GM21619 (cell line): ENCODE data around the gene MAPK9.
A peak's percentile ranks its signal among the peaks of the same experiment; 100 is the strongest.

Experiments
- ATAC-seq: cut with Tn5 transposase; IDR thresholded peaks from one replicate; pipeline ENCODE4 v1.9.1; 2021; ENCODE audit not compliant: unreplicated experiment

MAPK9 gene

DNA sequence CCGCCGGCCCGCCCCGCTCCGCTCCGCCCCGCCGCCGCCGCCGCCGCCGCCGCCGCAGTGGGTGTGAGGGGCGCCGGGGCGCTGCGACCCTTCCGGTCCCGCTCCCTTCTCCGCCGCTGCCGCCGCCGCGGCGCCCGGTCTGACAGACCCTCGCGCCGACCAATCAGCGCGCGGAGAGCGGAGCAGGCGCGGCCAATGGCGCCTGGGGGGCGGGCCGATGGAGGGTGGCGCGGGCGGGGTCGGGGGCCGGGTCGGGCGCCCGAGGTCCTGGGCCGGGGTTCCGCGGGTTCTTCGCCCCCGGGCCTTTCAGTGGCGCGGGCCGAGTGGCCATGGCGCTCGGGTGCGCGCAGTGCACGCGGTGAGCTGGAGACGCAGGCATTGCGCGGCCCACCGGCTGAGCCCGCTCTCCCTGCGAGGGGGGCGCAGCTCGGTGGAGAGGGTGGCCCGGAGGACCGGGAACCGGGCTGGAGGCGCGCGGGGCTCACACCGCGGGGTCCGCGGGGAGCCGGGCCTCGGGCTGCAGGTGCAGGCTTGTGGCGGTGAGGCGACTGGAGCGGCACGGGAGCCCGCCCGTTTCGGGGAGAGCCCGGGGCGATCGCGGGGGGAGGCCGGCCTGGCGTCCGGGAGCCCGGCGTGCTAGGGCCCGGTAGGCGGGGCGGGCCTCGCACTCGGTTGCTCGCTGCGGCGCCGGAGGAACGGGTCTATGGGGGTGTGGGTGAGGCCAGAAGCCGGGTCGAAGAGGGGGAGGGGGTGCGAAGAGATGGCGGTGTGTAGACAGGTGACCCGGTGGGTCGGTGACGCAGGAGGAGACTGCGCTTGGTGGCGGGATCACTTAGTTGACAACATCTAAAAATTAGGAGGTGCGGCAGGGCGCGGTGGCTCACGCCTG is at the start of gene MAPK9:
Gene MAPK9 (minus strand): TSS at position 141 of the 889 bp plus-strand sequence. CDS start 11,522 bp downstream, outside the sequence.
- peak; percentile 76 for ATAC-seq

DNA sequence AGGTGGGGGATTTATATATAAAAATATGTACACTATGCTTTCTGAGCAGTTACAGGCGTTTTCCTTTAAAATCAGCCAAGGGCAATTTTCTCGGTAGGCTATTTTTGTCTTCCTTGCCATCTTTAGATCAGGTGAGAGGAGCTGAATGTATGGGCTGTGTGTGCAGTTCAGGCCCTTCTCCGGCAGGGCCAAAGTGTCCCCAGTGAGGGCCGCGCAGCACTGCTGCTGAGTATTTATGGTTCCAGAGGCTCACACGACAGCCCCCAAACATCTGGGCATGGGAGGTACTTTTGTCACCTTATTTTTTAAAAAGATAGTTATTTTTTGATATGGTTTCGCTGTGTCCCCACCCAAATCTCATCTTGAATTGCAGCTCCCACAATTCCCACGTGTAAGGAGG is 49.7 kb upstream of the MAPK9 start:
- ATAC-seq: no peak

DNA sequence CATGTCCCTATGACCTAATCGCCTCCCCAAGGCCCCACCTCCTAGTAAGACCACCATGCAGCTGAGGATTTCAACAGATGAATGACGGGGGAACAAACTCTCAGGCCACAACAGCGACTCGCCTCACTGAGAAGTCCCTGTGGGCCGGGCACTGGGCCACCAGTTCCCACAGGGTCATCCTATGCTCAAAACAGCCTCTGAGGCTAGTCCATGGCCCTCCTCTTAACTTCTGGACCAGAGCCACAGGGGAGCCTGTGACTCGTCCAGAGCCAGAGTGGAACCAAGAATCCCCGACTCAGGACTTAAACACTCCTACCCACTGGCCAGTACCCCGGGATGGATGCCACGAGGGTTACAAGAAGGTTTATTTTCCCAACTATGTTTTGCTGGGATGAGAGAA is 49.0 kb upstream of the MAPK9 start:
- ATAC-seq: no peak

DNA sequence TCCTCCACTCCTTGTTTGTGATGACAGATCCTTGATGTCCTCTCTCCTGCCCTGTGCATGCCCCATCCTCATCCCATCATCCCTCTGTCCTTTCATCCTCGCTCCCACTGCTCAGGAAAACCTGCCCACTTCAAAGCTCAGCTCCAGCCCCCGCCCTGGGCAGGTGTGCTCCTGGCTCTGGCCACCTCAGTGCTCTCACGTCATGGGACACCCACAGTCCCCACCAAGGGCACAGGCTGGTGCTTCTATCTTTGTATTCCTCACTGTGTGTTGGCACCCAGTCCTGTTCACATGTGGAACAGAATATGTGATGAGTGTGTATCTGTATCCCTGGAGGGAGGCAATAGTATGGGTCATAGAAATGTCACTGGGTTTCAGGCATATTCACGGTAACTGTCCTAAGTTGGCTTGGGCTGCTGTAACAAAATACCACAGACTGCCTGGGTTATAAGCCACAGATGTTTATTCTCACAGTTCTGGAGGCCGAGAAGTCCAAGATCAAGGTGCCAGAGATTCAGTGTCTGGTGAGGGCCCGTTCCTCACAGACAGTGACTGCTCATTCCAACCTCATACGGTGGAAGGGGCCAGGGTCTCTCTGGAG is 47.8 kb upstream of the MAPK9 start:
- ATAC-seq: no peak

DNA sequence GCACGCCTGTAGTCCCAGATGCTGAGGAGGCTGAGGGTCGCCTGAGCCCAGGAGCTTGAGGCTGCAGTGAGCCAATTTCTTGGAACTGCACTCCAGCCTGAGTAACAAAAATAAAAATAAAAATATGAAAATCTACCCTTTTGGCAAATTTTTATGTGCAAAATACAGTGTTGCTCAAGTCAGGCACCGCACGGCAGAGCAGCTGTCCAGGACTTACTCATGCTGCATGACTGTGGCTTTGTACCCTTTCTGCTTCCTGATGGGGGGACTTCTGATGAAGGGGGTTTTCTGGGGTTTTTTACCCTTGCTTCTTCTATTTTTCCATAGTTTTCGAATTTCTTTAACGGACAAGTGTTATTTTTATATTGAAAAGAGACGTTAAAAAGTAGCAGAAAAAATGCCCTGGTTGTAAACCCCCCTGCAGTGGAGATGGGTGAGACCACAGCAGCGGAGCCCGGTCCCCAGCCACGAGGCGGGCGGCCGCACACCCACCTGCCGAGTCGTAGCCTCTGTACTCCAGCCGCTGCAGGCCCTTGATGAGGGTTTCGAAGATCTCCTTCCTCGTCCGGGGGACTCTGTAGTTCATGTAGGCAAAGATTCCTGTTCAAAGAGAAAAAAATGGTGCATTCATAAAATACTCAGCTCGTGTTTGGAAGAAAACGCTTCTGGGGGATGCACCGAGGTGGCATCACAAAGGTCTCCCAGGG is 46.3 kb upstream of the MAPK9 start:
- no peak for ATAC-seq

DNA sequence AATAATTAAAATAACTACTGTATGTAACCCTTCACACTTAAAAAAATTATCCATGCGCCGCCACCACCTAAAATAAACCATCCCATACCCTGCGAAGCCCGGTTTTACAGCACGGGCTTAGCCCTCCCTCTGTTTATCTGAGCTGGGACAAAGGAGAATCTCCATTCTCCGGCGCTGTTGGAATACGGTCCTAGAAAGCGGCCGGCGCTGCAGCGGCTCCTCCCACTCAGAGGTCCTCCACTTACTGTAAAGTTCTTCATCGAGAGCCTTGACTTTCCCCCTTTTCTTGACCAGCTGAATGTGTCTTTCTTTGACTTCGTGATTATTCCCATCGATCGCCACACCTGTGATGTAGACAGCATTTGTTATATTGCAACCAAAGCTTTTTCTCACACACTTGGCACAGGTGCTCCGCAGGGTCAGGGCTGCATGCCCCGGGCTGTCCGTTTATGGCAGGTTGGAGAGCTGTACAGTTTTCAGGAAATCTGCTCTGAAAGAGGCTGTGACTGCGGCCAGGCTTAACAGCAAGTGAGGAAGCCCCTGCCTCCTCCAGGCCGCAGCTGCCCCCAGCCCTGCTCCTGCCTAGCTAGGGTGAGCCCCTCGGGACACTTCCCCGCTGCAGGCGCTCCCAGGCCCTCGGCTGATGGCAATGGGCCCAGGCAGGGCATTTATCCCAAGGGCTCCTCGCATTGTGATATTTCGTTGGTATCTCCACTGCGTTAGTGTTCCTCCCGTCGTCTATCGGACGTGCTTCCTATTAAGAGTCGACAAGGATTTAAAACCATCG is 44.5 kb upstream of the MAPK9 start:
- ATAC-seq: no peak

DNA sequence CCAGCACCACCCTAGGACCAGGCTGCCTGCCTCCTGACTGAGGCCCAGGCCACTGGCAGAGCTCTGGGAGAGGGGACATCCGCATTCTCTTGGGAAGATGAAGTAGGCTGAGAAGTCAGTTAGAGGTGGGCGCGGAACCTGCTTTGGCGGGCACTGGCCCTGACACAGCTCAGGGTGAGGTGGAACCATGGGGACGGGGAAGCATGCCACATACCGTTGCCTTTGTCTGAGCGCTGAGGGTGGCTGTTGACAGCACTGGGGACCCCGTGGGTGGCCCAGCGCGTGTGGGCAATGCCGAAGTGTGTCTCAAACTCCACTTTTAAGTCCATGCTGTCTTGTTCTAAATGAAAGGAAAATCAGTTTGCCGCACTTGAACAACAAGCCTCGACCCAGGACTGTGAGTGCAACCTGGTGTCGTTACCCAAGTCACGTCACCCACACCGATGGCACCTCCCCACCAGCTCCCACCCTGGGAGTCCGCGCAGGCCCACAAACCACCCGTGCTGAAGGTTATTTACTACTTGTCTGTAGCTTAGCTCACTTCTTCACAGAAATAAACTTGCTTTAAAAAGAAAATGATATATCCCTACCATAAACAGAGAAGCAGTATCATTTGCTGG is 43.8 kb upstream of the MAPK9 start:
- no peak for ATAC-seq

DNA sequence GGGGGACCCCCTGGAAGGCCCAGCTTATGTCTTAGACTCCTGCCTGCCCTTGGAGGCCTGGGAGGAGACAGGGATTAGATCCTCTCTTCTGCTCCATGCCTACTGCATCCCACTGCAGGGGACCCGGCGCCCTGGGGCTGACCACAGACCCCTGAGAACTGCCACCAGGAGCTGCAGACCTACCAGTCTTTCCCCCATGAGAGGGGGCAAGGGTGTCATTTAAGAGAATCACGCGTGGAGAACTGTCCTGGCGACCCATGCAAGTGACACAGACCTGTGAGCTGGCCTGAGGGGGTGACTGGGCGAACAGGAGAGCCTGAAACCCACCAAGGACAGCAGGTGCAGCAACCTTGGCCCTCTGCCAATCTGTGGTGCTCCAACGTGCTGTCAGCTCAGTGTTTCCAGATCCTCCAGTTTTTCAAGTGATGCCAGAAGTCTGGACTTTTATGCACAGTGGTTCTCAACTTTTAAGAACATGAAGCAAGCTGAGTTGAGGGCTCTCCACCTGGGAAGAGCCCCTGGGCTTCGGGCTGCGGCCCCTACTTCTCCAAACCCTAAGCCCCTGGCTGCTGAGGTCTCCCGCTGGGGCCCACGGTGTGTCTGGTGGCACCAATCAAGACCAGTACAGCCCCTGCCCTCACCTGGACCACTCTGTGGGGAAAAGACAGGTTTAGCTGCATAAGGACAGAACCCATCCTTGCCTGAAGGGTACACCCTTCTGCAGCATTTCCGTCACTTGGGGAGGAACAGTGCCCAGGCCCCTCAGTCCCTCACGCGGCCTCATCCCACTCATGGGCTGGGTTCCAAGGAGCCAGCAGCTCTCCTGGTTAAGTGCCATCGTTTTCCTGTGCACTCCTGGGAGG is 43.1 kb upstream of the MAPK9 start:
- ATAC-seq: no peak

DNA sequence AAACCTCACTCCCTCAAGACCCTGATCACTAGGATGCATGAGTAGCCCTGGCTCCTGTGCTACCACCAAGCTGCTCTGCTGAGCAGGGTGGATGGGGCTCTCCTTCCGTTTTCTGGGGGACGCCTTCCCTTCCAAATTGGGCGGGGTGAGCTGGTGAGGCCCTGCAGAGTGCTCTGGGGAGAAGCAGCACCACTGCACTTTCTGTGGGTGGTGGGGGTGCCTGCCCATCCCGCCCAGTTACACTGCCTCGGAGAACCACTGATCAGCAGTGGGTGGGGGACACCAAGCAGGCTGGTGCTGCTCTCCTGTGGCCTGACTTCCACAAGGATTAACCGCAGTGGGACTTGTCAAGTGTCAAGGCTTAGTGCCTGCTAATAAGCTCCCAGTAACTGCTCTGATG is 42.3 kb upstream of the MAPK9 start:
- ATAC-seq: no peak

DNA sequence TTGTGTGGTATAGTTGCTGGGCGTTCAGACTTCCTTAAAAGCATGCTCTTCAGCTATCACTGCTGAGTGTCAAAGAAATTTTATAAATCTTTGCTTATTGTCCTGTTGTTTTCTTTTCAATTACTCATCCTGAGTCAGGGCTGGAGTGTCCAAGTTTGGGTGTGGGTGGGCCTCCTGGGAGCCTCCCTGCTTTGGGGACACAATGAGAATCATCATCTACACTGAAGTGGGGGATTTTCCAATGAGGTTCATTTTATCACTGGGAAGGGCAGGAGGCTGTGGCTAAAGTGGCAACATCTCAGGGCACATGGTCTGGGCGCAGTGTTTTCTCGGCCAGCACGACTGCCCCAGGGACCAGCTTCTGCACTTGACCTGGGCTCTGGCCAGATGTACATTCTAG is 41.8 kb upstream of the MAPK9 start:
- ATAC-seq: no peak

DNA sequence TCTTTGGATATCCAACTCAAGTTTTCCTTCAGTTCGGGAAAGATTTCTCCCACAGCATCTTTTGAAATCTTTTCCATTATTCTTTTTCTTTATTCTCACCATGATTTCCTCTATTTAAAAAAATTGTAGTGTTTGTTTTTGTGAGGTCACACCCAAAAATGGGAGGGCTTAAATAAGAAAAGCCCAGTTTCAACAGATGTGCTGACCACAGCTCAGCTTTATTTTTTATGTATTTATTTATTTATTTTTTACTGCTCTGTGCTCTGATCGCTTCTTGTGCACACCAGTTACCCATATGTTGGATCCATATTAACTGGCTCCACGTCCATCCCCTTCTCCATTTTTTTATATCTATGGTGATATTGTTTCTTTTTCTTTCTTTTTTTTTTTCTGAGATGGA is 41.0 kb upstream of the MAPK9 start:
- ATAC-seq: no peak

DNA sequence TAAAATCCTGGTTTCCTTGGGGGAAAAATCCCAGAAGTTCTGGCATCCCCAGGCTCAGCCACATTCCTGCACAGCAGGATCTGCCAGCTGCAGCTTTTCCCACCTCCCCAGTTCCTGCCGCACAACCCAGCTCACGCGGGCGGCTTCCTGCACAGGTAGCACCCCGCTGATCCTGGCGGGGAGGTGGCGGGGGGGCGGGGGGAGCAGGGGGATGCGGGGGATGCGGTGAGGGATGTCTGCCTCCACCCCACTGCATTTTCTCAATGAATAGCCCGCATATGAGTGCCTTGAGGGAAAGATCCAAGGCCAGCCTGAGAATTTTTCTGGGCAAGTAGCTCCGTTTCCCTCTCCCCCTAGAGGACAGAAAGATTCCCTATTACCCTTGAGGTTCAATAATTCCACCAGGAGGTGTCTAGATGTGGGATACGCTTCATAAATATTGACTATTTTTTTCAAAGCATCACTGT is 40.2 kb upstream of the MAPK9 start:
- no peak for ATAC-seq

DNA sequence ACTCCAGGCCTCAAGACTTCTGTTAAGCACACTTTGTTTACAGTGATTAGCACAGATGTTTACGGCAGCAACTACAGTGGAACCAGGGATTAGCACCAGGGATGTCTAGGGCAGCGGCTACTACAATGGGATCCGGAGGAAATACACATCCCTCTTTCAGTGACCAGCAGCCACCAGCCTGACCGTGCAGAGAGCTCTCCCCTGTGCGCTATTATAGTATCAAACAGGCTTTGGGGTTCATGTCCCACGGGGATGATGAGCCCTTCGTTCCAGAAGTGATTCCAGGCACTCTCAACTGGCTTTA is 39.7 kb upstream of the MAPK9 start:
- no peak for ATAC-seq

DNA sequence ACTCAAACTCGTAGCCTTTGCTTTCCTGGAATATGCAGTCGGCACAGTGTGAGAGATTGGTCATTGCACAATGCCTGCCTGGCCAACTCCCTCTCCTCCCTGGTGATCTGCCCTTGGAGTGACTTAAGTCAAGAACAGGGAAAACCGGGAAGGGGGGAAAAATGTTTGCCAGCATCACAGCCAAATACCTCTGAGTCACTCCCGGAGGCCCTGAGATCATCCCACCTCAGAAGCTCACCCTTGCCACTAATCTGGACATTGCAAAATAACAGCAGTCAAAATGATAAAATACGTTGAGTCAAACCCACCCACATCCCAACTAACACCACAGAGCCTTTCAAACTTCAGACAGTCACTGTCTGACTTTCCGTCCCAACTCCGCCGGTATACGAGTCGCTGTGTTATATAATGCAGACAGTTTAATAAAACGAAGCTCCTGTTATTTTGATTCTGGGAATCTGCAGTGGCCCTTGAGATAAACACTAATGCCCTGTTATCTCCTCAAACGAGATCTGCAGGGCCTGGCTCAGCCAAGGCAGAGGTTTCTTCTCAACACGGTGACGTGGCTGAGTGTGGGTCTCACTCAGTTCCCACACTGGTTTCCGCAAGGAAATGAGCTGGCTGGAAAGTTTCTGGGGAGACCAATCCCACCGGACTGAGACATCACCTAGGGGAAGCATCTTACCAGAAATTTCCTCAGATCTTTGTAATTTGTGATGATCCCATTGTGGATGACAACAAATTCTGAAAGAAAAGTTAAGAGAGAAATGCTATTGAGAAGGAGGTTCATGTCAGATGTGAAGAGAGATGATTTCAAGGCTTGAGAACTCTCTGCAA is 39.1 kb upstream of the MAPK9 start:
- no peak for ATAC-seq

DNA sequence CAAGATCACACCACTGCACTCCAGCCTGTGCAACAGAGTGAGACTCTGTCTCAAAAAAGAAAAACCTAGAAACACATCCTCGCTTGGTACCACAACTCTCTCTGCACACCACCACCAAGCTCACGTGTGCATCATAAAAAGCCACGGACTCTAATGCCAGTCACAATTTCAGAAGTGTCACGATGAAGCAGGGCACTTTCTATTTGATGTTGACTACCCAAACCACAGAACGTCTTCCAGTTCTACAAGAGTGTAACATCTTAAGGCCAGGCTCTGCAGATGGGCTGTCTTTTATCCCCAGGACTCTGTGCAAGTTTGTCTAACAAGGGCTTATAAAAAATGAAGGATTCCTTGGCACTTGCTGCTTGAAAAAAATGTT is 38.4 kb upstream of the MAPK9 start:
- ATAC-seq: no peak

DNA sequence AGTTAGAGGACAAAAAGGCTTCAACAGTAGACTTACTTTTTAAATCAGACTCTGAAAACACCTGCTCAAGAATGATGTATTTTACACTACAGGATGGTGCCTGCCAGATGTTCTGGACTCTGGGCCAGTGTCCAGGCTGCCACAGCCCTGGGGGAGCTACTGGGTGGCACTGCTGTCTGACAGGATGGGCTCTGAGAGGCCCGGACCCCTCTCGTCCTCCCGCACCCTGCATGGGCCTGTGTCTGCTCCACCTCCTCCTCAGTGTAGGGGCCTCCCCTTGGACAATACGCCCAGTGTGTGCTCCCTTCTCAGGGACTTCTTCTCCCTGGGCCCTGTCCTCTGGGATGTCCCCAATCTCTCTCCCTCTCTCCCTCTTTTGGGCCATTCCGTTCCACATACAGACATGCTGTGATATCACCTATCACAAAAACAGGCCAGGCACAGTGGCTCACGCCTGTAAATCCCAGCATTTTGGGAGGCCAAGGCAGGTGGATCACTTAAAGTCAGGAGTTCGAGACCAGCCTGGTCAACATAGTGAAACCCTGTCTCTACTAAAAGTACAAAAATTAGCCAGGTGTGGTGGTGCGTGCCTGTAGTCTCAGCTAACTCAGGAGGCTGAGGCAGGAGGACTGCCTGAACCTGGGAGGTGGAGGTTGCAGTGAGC is 37.9 kb upstream of the MAPK9 start:
- ATAC-seq: no peak

DNA sequence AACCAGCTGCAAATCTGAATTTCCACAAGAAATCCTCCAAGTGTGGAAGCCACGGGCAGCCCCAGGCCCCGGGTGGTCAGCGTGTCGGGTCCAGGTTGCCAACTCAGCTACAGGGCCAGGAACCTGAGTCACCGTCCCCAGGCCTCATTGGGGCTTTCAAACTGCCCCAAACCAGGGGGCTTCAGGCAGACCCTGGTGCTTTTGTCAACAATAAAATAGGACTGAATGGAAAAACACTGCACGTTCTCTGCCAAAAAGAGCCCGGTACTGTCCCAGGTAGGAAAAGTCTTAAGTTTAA is 37.2 kb upstream of the MAPK9 start:
- ATAC-seq: no peak

DNA sequence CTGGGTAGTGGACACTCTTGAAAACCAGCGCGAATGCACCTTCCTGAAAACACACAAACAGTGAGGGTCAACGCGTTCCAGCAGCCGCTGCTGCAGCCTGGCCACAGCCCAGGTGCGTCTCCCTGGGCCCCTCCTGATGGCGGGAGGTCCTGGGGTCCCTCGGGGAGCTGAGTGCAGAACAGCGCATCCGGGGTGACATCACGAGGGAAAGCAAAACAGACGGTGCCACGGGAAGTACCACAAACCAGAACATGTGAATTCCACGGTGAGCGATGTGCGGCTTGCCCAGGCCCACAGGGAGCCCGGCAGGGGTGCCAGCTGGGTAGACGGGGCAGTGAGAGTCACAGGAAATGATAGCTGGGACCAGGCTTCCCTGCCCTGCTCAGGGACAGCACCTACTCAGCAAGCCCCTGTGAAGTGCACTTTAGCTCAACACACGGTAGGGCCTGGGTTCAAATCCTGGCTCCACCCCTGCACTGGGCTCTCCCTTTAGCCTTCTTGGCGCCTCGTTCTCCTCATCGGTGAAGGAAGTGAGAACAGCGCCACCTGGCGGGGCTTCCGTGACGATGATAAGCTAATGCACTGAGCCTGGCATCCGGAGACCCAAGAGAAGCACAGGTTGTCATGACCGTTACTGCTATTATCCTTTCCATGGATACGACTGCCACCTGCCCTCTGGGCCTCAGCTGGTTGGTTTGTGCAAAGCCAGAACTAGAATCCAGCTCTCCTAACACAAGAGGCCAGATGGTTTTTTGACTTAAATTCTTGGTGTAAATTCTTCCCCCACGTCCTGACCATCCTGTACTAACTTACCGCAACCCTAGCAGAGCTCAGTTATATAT is 36.6 kb upstream of the MAPK9 start:
- ATAC-seq: peak; percentile 86
